ENCODE measurements around the gene FAM168A. TPM values are rescaled to one million over a fixed set of nuclear protein-coding genes. Genes with fewer than 3 reads are reported as not detected.

FAM168A gene
- total RNA-seq, 1 donor from 2014 or later: 31.0 TPM

DNA sequence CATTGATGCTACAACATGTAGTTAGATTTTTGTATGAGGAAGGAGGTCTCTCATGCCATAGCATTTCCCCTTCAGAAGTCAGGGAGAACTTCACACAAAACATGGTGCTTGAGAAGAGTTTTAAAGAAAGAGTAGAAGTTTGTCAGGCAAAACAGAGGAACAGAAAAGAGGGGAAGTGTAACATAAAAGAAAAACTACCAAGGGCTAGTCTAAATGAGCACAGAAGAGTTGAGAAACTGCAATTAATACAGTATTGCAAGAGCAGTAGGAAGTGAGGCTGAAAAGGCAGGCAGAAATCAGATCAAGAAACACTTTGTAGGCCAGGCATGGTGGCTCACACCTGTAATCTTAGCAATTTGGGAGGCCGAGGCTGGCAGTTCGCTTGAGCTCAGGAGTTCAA, 61.0 kb downstream of the FAM168A start:
- no peak for ATAC-seq
- TF ChIP-seq, protein P1, sequence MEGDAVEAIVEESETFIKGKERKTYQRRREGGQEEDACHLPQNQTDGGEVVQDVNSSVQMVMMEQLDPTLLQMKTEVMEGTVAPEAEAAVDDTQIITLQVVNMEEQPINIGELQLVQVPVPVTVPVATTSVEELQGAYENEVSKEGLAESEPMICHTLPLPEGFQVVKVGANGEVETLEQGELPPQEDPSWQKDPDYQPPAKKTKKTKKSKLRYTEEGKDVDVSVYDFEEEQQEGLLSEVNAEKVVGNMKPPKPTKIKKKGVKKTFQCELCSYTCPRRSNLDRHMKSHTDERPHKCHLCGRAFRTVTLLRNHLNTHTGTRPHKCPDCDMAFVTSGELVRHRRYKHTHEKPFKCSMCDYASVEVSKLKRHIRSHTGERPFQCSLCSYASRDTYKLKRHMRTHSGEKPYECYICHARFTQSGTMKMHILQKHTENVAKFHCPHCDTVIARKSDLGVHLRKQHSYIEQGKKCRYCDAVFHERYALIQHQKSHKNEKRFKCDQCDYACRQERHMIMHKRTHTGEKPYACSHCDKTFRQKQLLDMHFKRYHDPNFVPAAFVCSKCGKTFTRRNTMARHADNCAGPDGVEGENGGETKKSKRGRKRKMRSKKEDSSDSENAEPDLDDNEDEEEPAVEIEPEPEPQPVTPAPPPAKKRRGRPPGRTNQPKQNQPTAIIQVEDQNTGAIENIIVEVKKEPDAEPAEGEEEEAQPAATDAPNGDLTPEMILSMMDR (IDR thresholded peaks at IDR 0.05): no peak
- intact Hi-C loops (cut with DNase I): no loop called here

DNA sequence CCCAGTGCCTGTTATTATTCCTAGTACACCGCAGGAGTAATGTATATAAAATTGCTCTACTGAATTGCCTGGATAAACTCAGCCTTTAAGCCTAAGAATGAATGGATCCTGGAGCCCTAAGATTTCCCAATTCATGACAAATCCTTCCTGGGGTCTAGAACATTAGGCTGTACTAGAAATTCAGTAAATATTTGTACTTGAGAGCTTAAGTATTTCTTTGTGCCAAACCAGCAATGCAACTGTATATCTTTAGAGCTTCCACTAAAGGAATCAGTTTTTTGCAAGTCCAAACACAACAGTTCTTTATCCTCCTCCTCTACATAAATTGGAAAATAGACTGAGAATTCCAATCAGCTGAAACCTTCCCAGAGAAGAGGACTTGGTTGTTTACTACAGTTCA, 65.6 kb downstream of the FAM168A start:
- Histone ChIP-seq H3K27ac (no peak overlapping the region), H3K36me3 (no peaks in the 10 kb centered on the region), H3K27me3 (ENCODE audit: low read depth) (no peaks in the 10 kb centered on the region), H3K4me3 (no peak overlapping the region), H3K4me1 (peaks cover 22% of the 10 kb centered on the region), H3K9me3 (no peaks in the 10 kb centered on the region)
- ATAC-seq (no peak), DNase-seq (no peak)
- TF ChIP-seq, protein P1 (IDR thresholded peaks at IDR 0.05): no peak
- intact Hi-C loops (cut with DNase I): no loop called here

More for the DNA sequence above, 61.0 kb downstream of the FAM168A start:
- Histone ChIP-seq H3K36me3 (no peaks in the 10 kb centered on the region), H3K4me3 (no peak overlapping the region), H3K4me1 (peaks cover 12% of the 10 kb centered on the region), H3K27ac (no peak overlapping the region), H3K9me3 (no peaks in the 10 kb centered on the region), H3K27me3 (ENCODE audit: low read depth) (no peaks in the 10 kb centered on the region)
- no peak for DNase-seq

DNA sequence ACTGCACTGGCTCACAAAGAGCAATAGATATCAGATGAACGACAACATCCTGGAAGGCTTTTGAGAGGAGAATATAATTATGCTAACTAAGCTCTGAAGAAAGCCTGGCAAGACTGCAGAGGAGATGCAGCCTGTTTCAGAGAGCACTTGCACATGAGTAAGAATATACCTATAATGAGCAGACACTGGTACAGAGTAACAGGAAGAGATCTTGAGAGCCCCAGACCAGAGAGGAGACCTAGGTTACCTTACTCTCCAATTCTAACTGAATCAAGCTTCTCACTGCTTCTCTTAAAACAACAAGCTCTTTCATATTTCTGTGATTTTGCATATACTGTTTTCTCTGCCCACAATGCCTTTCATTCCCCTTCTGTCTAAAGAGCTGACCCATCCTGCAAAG, 66.5 kb downstream of the FAM168A start:
- H3K27me3 ChIP-seq (ENCODE audit: low read depth): no peaks in the 10 kb centered on the region
- ATAC-seq: no peak
- peaks cover 28% of the 10 kb centered on the region for H3K4me1 ChIP-seq
- no peak overlapping the region for H3K27ac ChIP-seq
- H3K36me3 ChIP-seq: no peaks in the 10 kb centered on the region
- H3K9me3 ChIP-seq: no peaks in the 10 kb centered on the region
- intact Hi-C loops (cut with DNase I): no loop called here
- no peak for DNase-seq
- H3K4me3 ChIP-seq: no peak overlapping the region
- TF ChIP-seq, protein P1 (IDR thresholded peaks at IDR 0.05): no peak

DNA sequence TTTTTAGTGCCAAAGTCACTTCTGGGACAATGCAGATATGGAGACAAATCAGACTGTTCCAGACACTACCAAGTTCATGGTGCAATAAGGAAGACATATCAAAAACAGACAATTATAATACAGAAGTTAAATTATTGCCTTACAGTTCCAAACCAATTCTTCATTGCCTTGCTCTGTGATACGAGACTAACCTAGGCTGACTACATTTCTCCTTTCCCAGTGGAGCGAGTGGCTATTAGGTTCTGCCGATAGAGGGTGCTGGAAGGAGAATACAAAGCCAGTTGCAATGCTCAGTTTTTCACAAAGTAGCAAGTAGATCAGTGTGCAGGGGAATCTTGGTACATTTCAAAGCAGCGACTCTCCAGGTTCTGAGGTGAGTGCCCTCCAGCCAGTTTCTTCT, 67.8 kb downstream of the FAM168A start:
- DNase-seq (no peak), ATAC-seq (no peak)
- TF ChIP-seq, protein P1 (IDR thresholded peaks at IDR 0.05): peak; percentile 13
- H3K36me3 ChIP-seq: no peaks in the 10 kb centered on the region
- no peaks in the 10 kb centered on the region for H3K9me3 ChIP-seq
- peaks cover 28% of the 10 kb centered on the region for H3K4me1 ChIP-seq
- no peak overlapping the region for H3K27ac ChIP-seq
- no peaks in the 10 kb centered on the region for H3K27me3 ChIP-seq (ENCODE audit: low read depth)
- no peak overlapping the region for H3K4me3 ChIP-seq
- intact Hi-C loops (cut with DNase I): no loop called here

DNA sequence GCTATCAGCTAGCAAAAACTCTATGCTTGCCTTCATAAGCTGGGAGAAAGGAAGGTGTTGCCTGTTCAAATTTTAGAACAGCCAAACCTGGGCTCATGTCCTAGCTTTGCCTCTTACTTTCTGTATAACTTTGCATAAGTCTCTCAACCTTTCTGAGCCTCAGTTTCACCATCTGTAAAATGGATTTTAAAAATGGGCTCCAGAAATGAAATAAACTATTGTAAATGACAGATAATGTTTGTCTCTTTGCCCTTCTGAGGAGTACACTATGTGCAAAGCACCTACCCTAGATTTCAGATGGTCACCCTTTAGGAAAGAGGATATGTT, 68.7 kb downstream of the FAM168A start:
- no peak for DNase-seq
- Histone ChIP-seq H3K4me1 (peaks cover 28% of the 10 kb centered on the region), H3K27ac (peak overlapping the region; percentile 78), H3K36me3 (no peaks in the 10 kb centered on the region), H3K27me3 (ENCODE audit: low read depth) (no peaks in the 10 kb centered on the region), H3K9me3 (no peaks in the 10 kb centered on the region), H3K4me3 (no peak overlapping the region)
- TF ChIP-seq, protein P1 (IDR thresholded peaks at IDR 0.05): no peak
- intact Hi-C loops (cut with DNase I): no loop called here
- no peak for ATAC-seq
